ENCODE measurements around the gene IKZF5.

DNA sequence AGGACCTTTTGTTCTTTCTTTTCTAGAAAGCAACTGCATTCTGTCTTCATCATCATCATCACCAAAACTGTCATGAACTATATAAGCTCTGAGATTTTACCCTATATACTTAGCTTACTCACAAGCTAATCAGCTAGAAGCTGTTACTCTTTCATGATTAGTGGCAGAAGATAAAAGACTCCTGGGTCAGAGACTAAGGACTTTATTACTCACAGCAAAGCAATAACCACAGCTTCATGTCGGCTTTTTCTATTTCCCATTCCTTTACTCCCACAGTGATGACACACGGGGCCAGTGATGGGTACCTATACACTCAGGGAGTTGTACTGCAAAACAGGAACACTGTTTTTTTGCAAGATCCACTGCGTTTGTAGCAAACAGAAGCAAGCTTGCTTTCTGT, 46.2 kb downstream of the IKZF5 start:
- TF ChIP-seq EZH2 (IDR thresholded peaks at IDR 0.05; ENCODE audit: insufficient read depth, poor library complexity, severe bottlenecking) = no peak
- TF ChIP-seq EZH2phosphoT487 (IDR thresholded peaks at IDR 0.05; ENCODE audit: insufficient read depth, low read depth) = no peak
